T-helper 1 cell (primary cell): Measurements from ENCODE around the gene TMEM163.
"Not testable (repeated sequence)": the region's sequence is repeated elsewhere in the genome, so short reads cannot be mapped to it uniquely, and the experiment has no call there.

ENCODE experiments used
- DNase-seq, 5 donors: peaks; one replicate each; pipeline ENCODE4 v3.0.0-alpha.2; 2012 to 2020

Gene TMEM163

GRCh38 chr2:134515137-134515536, 203.7 kb downstream of the TMEM163 start:
- DNase-seq = no peak

- DNase-seq = no peak
These were observed 205.4 kb downstream of the TMEM163 start for GRCh38 chr2:134513465-134513804.

DNA sequence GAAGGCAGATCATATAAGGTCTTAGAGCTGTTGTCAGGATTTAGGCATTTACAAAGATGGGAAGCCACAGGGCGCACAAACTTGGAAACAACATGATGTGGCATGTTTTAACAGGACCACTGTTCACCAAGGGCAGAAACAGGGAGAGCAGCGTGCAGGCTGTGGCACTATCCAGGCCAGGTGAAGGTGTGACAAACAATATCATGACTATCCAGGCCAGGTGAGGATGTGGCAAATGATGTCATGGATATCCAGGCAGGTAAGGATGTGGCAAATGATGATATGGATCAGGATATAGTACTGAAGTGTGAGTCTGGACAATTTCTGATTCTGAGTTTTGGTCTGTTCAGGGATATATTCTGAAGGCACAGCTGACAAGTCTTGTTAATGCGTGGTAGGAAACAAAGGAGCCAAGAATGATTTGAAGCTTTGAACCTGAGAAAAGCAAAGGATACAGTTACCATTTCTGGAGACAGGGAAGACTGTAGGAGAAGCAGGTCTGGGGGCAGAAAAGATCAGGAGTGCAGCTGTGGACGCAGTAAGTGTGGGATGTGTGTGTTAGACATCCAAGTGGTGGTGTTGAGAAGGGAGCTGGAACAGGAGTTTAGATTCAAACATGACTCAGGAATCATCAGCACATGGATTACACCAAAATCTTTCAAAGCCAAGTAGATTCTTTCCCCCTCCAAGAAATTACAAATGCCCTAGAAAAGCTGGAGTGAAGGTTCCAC, 205.9 kb downstream of the TMEM163 start:
- DNase-seq = no peak

DNA sequence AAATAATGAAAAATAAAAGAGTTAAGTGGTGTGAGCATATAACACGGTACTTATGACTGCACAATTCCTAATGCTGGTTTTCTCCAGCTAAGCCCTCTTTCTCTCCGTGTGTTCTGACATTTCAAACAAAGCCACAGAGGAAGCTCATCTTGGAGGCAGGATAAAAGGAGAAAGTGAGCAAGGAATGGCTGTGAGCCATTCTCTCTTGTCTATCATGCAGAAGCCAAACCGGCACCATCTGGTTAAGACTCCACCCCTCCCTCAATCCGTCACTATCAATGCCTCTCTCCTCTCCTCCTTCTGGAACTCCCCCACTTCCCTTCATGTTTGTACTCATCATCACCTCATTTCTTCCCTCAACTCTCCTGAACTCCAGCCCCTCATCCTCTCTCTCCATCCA, 210.4 kb downstream of the TMEM163 start:
- no peak for DNase-seq

DNA sequence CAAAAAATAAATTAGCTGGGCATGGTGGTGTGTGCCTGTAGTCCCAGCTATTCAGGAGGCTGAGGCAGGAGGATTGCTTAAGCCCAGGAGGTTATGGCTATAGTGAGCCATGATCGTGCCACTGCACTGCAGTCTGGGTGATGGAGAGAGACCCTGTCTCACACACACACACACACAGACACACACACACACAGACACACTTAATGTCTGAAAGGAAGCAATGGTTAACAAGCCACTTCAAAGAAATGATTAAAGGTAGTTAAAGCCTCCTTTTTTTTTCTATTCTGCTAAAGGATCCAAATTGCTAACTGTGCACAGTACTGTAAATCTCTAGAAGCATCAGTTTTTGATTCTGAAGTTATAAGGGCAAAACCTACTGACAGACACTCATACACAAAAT, 211.1 kb downstream of the TMEM163 start:
- no peak for DNase-seq

- DNase-seq = not testable (repeated sequence)
These were observed 211.6 kb downstream of the TMEM163 start for GRCh38 chr2:134507159-134507558.

GRCh38 chr2:134505446-134505845, 213.4 kb downstream of the TMEM163 start:
- DNase-seq = no peak

DNA sequence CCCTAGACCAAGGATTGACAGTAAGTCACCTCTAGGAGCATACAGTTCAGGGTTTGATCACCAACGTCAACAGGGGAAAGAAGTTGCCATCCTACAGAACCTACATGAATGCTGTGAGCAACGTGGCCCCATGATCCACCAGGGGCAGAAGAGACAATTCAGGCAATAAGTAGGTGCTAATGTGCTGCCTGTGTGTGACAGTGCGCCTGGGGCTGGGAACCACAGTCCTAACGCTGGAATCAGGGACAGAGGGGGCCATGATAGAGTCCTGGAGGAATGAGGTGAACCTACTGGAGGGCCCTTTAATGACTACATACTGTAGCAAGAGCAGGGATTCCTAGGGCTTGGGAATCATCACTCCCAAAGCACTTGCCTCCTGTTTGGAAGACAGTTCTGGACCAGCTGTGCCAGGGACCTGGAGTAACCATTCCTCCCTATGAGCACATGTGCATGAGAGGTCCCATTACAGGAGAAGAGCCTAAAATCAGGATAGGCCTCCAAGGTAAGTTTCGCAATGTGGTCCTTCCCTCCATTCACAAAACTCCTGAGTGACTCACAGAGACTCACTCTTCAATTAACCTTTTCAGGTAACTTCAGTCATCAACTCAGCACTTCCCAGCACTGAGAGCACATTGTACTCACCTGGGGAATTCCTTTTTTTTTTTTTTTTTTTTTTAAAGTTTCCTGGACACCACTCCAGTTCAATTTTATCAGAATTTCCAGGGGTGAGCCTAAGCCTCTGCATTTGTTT, 214.0 kb downstream of the TMEM163 start:
- no peak for DNase-seq

DNA sequence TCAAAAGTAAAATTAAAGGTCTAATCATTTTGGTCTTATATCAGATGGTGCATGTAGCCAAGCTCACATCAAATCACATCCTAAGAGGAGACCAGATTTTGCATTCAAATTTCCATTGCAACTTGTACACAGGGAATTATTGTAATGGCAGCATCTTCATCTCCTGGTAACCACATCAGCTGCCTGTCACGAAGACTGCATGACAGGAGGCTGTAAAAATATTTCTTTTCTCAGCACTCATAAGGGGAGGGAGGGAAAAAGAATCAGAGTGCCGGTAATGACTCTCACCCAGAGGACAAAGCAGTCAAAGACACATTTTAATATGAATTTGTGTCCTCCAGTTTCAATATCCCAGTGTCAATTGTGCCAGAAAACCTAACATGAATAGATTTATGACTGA, 216.7 kb downstream of the TMEM163 start:
- no peak for DNase-seq

GRCh38 chr2:134501476-134502091, 217.2 kb downstream of the TMEM163 start:
- no peak for DNase-seq

DNA sequence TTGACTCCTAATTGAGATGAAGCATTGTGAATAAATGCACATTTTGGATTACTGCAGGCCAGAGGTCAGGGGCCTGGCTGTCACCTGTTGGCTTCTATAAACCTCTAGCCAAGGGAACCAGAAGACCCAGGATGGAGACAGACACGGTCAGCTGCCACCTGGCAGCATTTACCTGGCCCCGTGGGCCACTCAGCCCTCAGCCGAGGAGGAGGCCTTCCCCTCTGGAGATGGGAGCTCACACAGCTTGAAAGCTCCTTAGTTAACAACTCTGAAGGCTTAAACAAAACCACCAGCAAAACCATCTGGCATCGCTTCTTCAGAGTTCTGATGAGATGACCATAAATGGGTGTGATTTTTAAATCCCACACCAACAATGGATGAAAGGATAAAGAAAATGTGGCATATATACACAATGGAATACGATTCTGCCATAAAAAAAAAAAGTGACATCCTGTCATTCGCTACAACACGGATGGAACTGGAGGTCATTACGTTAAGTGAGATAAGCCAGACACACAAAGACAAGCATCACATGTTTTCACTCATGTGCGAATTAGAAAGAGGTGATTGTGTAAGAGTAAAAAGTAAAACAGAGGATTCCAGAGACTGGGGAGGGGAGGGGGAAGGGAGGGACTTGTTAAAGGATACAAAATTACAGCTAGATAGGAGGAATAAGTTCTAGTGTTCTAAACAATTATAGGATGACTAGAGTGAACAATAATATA, 218.4 kb downstream of the TMEM163 start:
- no peak for DNase-seq

DNA sequence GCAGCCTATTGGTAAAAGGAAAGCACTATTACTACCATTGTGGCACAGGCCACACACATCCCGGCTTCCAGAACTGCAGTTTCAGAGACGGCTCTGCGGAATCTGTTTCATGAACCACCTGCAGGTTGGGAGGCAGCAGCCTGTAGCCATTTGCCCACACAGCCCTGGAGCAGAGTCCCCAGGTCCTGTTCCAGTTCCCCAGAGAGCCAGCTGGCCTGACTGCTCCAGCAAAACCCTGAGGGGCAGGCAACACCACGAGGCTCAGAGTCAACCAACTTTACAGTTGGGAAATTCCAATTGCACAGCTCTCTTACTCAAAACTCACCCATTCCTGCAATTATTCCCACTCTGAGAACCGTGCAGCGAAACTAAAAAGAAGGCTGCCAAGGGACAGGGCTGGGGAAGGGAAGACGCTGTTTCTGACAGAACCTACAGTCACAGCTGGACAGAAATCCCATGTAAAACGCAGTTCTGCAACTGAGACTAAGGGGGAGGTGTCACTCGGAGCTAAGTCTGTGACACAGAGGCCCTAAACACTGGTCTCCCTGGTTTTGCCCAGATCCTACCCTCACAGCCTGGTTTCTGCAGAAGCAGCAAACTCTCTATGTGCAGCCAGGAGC, 219.4 kb downstream of the TMEM163 start:
- DNase-seq = no peak

DNA sequence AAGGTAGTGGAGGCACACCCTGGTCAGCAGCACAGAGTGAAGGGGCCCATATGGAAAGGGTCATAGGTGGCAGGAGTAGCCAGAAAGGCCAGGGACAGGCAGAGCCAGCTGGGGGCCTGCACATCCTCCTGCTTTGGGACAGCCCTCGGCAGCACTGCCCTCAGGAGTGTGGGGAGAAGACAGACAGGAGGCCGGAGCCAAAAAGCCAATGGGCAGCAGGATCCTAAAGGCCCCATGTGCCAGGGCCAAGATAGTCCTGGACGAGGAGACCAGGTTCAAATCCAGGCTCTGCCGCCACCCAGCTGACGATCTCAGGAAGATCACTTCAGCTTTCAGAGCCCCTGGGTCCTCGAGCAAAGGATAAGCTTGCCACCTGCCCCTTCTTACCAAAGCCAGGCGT, 220.1 kb downstream of the TMEM163 start:
- no peak for DNase-seq

DNA sequence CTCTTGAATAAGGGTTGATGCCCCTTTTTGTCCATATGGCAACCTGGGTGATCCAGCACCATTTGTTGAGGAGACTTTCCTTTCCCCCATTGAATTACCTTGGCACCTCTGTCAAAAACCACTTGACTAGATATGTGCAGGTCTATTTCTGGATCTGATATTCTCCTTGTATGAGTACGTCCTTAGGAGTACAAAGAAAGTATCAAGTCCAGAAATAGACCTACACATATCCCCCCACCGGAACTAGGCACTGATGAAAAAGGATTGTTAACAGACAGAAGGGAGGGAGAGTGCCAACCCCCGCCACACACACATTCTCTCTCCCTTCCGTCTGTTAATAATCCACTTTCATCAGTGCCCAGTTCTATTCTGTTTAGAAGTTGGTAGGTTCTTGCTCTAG, 225.0 kb downstream of the TMEM163 start:
- DNase-seq = no peak

DNA sequence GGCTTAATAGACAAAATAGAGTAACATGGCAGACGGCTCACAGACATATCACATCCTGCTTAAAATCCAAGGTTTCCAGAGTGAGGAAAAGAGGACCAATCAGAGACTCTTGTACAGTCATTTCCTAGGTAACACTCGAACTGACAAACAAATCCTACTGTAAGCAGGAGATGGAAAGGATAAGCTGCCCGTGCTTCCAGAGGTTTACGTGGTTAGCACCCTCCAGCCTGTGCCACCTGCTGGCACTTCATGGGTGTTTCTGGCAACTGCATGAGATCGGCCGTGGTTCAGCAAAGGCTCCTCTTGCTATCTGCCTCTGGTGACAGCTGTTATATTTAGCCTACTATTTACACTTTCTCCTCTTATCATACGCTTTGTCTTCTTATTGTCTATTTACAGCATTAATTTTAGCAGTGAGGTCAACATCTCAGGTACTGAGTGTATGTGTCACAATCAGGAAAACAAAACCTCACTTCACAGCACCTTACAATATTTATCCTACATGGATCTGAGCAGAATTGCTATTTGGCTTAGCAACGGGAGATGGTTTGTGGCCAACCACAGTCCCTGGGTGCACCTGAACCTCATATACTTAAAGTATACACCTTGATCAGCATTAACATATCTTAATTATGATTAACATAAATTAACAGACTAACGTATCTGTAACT, 226.9 kb downstream of the TMEM163 start:
- peak in 1 of 5 donors; percentile 1 for DNase-seq

DNA sequence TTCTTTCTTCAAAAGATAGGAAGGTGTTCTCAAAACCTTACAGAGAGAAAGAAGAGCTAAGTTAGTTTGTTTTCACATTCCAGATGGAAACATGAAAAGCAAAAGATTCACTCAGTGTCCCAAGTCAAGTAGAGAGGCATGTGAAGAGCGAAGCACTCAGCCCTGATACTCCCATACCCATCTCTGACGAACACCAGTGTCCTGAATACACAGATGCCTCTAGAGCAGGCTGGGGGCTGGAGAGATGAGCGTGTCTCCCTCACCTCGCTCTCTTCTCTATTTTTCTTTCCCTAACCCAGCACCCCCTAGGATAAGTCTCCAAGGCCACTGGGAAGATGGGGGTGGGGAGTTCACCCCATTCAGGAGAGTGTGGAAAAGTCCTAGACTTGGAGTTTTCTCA, 227.8 kb downstream of the TMEM163 start:
- no peak for DNase-seq

DNA sequence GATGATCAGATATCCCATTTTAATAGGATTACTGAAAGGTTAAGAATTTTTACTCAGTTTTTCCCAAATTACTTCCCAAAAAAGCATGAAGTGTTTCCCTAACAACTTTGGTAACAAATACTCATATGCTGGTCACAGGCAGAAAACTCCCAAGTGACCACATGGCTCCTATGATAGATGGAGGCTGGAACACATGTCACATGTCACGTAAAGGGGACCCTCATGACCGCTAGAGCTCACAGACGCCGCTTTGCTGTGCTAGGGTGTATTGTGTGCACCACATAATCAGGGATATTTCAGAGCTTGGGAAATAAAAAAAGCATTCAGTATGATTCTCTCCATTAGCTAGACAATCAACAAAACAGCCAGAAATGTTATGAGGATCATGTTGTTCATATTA, 228.2 kb downstream of the TMEM163 start:
- DNase-seq = no peak

DNA sequence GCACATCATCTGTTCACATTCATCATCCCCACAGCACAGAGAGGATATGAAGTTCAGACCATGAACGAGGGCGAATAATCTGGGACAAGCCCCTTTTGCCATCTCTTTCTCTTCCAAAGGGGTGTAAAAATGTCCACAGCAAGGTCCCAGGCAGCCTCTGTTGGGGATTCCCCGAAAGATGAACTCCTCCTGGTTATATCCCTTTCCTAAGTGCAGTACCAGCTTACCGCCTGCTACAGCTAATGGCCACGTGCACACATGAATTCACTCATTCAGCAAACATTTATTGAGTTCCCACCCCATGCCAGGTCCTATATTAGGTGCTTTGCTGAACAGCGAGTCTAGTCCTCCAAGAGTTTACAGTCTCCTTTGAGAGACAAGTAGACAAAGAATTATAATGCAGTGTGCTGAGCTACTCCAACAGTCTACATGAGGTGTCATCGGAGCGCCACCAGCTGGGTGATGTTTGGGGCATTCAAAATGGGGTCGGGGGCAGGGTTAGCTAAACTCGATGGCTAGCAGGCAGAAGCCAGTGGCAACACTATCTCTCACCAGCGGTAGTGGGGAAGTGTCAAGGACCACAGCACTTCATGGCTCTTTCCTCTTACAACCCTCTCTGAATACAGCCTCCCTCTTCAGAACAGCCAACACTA, 228.9 kb downstream of the TMEM163 start:
- DNase-seq = no peak

DNA sequence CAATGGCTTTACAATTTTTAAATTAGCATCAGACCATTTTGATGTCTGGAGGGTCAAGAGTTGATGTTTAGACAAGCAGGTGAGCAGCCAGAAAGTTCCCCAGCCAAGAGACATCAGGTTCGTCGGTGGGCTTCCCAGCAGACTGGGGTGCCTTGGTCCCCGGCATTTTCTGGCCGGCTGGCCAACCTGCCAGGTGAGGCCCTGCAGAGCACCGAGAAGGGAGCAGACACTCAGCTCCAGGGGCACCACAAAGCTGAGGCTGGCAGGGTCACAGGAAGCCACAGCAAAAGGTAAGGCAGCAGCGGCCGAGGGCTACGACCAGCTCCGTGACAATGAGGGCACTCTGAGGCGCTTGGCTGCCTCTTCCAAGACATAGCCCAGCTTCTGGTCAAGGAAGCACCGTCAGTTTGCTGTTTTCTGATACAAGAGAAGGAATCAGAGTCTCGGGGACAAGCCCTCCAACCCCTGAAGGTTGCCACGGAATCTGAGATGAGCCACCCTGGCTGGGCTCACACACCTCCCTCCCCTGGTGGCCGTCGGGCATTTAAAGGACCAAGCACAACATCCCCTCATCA, 235.9 kb downstream of the TMEM163 start:
- DNase-seq = no peak

- no peak for DNase-seq
These were observed 236.6 kb downstream of the TMEM163 start for GRCh38 chr2:134482131-134482723.
